NCI-H1436 treated with DMSO at 0.1 percent for 48 hours (cell line): Measurements from ENCODE around the gene RSL24D1.

Experiments
- DNase-seq: peaks from one replicate; lab custom pipeline; 2025; lab: John Stamatoyannopoulos, UW

The RSL24D1 gene

GRCh38 chr15:55196458-55197361, at the start of gene RSL24D1:
Gene RSL24D1 (minus strand): TSS chr15:55196941. CDS start chr15:55196890, 51 bp downstream.
- DNase-seq, result peak; percentile 84

DNA sequence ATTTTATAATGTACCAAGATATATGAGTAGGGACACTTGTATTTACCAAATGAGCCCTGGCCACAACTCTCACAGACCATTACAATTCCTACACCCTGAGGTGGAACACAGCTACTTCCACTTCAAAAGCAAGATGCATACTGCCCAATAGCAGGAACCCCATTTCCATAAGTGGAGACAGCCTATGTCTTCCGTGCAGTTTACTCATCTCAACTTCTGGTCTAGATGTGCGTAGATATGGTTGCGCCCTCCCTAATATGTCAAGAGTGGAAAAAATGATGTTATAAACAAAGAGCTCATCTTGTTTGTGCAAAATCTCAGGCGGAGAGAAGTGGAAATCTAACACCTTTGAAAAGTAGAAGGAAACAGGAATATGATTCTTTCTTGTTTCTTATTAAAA, 48.3 kb upstream of the RSL24D1 start:
- no peak for DNase-seq

DNA sequence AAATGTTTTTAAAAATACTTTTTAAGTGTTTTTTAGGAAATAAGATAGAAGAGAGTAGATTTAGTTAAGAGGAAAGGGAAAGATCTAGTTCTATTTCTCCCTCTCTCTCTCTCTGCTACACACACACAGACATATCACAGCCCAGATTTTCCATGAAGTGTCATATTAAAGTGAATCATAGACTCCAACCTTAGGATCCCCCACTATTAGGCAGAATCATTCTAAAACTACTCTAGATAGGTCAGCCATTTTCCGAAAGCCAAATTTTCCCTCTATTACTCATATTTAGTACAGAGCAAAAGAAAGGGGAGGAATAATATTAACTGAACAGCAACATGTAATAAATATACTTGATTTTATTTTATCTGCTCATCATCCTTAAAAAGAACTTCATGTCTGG, 45.1 kb upstream of the RSL24D1 start:
- DNase-seq, result no peak

DNA sequence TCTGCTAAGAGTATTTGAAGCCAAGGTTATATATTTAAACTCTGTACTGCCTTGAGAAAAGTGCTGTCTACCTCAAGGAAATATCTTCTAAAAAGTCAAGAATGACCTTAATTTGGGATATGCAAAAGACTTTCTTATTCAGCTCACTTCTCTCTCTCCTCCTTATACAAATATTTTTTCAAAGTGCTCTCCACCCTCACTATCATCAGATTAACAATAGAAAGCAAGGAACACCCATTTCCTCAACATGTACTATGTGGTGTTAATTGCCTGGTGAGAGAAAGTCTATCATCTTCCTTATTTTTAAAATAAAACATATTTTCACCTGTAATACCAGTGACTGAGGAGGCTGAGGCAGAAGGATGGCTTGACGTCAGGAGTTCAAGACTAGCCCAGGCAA, 44.4 kb upstream of the RSL24D1 start:
- DNase-seq, result no peak

- no peak for DNase-seq
These were observed 43.5 kb upstream of the RSL24D1 start for GRCh38 chr15:55240125-55240760.

DNA sequence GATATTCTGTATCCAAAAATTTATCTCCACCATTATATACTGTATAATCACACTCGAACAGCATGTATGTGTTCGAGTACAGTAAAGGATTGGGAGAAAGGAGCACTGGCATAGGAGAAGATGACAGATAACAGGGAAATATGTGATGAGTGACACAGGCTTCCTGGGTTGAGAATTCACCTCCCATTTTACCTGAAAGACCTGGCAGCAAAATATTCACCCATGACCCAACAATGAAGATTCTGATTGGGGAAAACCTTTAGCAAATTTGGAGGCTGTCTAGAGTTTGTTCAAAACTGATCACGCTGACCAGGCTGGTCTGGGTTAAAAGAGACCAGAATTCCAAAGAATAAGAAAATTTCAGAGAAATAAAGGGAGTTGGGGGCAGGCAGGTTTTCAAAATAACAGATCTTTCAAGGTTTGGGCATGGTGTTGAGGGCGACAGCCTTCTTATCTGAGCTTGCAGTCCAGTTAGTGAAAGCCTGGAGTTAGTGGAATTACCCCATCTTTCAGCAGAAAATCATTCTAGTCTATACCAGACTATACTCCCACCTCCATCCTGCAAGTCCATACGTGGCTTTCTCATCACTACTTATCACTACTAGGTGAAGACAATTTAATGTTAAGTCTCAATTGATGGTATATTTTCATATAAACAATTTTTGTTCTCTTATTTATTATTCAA, 42.8 kb upstream of the RSL24D1 start:
- no peak for DNase-seq

DNA sequence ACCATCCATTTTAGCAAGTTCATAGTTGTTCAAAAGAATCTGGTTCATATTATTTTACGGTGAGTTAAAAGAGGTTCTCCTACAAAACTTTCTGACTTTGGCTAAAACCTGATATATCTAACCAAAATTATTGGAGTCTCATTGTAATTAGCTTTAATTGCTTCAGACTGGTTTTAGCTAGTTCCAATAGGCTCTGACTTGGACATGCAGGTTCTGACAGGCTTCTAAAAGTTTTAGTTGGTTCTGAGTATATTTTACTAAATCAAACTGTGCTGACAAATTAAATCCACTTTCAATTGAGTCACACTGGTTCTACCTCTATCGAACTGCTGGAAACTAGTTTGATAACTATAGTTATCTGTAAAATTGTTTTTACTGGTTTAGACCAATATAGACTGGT, 42.1 kb upstream of the RSL24D1 start:
- no peak for DNase-seq

GRCh38 chr15:55237219-55238130, 40.7 kb upstream of the RSL24D1 start:
- no peak for DNase-seq

GRCh38 chr15:55235546-55236036, 38.9 kb upstream of the RSL24D1 start:
- DNase-seq, result no peak

- DNase-seq, result no peak
These were observed 38.0 kb upstream of the RSL24D1 start for GRCh38 chr15:55234800-55235104.

DNA sequence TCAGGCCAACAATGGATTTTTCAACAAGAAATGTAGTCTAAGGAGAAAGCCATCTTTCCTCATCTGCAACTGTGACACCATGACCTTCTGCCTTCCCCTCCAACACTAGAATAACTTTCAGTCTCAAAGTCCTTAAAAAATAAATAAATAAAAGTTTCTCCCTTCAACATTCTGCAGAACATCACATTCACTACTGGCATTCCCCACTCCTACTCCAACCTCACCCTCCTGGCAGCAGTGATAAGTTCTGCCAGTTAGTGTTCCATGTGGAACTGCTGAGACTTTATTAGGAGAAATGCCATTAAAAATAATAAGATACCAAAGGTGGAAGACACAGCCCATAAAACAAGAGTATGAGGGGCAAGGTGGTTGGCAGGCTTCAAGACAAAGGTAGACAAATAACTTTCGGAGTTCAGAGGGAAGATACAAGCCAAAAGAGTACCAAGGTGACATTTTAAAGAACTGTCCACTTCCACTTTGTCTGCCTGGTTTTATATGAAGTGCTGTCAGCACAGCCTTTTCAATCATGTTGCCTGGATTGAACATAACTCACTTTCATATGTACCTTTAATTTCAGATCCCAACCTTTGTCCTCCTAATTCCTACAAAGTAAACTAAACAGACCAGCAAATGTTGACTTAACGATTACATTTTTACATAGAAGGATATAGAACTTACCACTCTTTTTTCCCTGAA, 37.5 kb upstream of the RSL24D1 start:
- no peak for DNase-seq

DNA sequence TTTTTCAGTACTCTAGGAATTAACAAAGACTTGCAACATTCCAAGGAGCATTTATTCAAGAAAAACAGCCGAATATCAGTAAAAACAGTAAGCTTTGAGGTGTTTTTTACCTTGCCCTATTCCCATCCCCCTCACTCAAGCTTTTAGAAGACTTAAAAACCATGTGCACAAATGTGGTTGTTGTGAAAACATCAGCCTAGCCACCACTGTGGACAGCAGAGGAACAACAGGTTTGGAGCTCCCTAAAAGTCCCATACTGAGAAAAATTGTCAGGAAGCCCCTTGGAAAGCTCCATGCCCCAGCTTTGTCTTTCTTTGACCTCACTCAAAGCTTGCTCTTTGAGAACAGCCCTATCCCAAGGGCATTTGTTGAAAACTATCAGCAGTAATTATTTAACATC, 34.7 kb upstream of the RSL24D1 start:
- DNase-seq, result no peak

- DNase-seq, result no peak
These were observed 34.2 kb upstream of the RSL24D1 start for GRCh38 chr15:55230953-55231352.

GRCh38 chr15:55230051-55230670, 33.4 kb upstream of the RSL24D1 start:
- DNase-seq, result no peak

DNA sequence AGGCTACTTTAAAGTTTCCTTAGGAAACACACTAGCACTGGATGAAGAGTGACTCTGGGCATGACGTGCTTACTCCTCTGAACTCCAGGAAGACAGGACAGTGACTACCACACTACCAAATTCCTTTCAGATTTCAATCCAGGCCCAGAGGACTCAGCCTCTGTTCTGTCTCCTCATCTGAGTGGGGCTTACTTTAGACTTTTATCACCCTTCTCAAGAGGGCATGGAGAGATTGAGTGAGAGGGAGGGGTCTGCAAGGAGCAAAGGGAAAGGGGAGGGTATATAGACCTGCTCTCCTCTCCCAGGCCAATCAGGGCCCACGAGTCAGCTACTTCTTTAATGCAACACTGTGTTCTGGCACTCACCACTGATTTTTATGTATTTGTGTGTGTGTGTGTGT, 29.4 kb upstream of the RSL24D1 start:
- no peak for DNase-seq

GRCh38 chr15:55224892-55225291, 28.2 kb upstream of the RSL24D1 start:
- no peak for DNase-seq

- DNase-seq, result no peak
These were observed 25.8 kb upstream of the RSL24D1 start for GRCh38 chr15:55222588-55222987.

GRCh38 chr15:55221090-55222011, 24.6 kb upstream of the RSL24D1 start:
- no peak for DNase-seq

DNA sequence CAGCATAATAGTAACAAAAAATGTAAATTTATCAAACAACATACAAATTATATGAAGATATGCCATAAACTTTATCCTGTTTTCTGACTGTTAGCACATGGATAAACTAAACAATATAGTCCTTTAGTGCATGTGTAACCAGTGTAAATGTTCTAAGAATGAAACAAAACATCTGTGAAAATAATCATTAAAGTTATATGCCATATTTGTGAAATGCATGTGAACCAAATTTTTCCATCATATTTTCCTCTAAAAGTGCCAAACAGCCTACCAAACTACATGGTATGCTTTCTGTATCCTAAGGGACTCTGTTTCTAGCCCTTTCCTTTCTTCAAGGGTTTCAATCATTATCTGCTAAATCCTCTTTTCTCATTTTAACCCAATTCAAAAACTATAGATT, 23.9 kb upstream of the RSL24D1 start:
- no peak for DNase-seq

DNA sequence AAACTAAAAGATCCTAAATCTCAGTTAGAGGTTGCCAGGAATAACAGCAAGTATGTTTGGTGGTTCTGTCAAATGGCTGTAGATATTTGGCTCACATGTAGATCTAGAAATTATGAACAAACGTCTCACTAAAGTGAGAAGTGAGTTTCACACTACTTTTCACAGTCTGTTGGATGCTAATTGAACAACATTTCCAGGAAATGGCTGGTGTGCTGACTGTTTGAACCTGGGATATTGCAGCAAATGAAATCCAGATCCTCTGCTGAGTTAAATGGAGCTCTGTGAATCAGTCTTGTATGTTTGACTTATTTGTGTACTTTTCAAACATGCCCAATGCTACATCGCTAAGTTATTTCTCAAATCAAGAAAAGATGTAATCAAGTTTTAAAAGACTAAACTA, 21.3 kb upstream of the RSL24D1 start:
- no peak for DNase-seq
